A673 (cell line): ENCODE measurements around the gene GCNT1. TPM values are rescaled to one million over a fixed set of nuclear protein-coding genes. Genes with fewer than 3 reads are reported as not detected.

Experiments used
- BruUV-seq: library from RNA; stranded (reverse); fragments of 400-500 nt; replicated peaks from 2 replicates; lab custom pipeline; 2021; lab: Mats Ljungman, UMichigan
- CTCF ChIA-PET: fragments of 300-600 bp; sonication (Branson Sonifier 250); formaldehyde crosslinking; loops from one replicate; lab custom pipeline; 2022; ENCODE audit warnings: antibody characterized with exemption; lab: Charles Lee
- POLR2A ChIA-PET: fragments of 300-600 bp; sonication (Branson Sonifier 250); formaldehyde crosslinking; loops from one replicate; lab custom pipeline; 2022; ENCODE audit warnings: antibody characterized with exemption; ENCODE audit not compliant: low non-redundant PET; lab: Charles Lee
- DNase-seq: peaks from one replicate; pipeline ENCODE4 v3.0.0-alpha.2; 2015; ENCODE audit warnings: low spot score
- H3K27ac ChIP-seq: fragments of 200-600 bp; sonication (generic); 2 replicates; pipeline ENCODE4 v1.5.1; 2016; ENCODE audit warnings: mixed run types, low read depth, mild to moderate bottlenecking, mixed read lengths, antibody characterized with exemption, low read length; ENCODE audit not compliant: poor library complexity, severe bottlenecking
- H3K27me3 ChIP-seq: fragments of 200-600 bp; sonication (generic); replicated peaks from 2 replicates; pipeline ENCODE4 v1.6.1; 2017; ENCODE audit warnings: mixed run types, low read depth, mild to moderate bottlenecking, mixed read lengths, antibody characterized with exemption, low read length; ENCODE audit not compliant: insufficient read depth, poor library complexity
- H3K36me3 ChIP-seq: fragments of 200-600 bp; sonication (generic); 2 replicates; pipeline ENCODE4 v1.6.1; 2016; ENCODE audit warnings: mixed run types, mild to moderate bottlenecking, mixed read lengths, antibody characterized with exemption, low read length; ENCODE audit not compliant: insufficient read depth, poor library complexity, severe bottlenecking
- H3K4me1 ChIP-seq: fragments of 200-600 bp; sonication (generic); 2 replicates; pipeline ENCODE4 v1.6.1; 2017; ENCODE audit warnings: mixed run types, mild to moderate bottlenecking, mixed read lengths, antibody characterized with exemption, low read length; ENCODE audit not compliant: insufficient read depth, poor library complexity, severe bottlenecking
- H3K4me3 ChIP-seq: fragments of 200-600 bp; sonication (generic); 2 replicates; pipeline ENCODE4 v1.5.1; 2016; ENCODE audit warnings: low read depth, mixed run types, mild to moderate bottlenecking, mixed read lengths, low read length; ENCODE audit not compliant: poor library complexity, severe bottlenecking
- H3K9me3 ChIP-seq: fragments of 200-600 bp; sonication (generic); 2 replicates; pipeline ENCODE4 v1.6.1; 2016; ENCODE audit warnings: mixed run types, low read depth, mild to moderate bottlenecking, mixed read lengths, antibody characterized with exemption, low read length; ENCODE audit not compliant: poor library complexity, severe bottlenecking
- CTCF ChIP-seq: fragments of 300-800, 200-600 bp; sonication (generic); conservative IDR thresholded peaks from 2 replicates; pipeline ENCODE4 v1.5.1; 2017; ENCODE audit warnings: low read depth, mild to moderate bottlenecking, antibody characterized with exemption, low read length, moderate library complexity, mixed read lengths
- EZH2 ChIP-seq: fragments of 200-600 bp; sonication (generic); IDR thresholded peaks from 2 replicates; pipeline ENCODE4 v1.6.1; 2017; ENCODE audit warnings: borderline replicate concordance, low read depth, mild to moderate bottlenecking, mixed read lengths, antibody characterized with exemption, low read length; ENCODE audit not compliant: poor library complexity, severe bottlenecking
- intact Hi-C: fragments of 100-400 bp; cut with micrococcal nuclease; formaldehyde crosslinking; loops from one replicate; pipeline ENCODE4 v1.10.0; 2022; ENCODE audit not compliant: unreplicated experiment
- total RNA-seq: library from RNA; stranded (reverse); gene quantifications from 2 replicates; pipeline ENCODE4 v1.2.3, GENCODE V29; 2021

The GCNT1 gene
- total RNA-seq, 1 experiment from 2014 or later, result not detected

- CTCF ChIA-PET, result no interaction called here
- POLR2A ChIA-PET, result no interaction called here
Observed at GRCh38 chr9:76525196-76525595, 66.2 kb downstream of the GCNT1 start.

GRCh38 chr9:76526026-76526425, 67.0 kb downstream of the GCNT1 start:
- no peak for DNase-seq
- POLR2A ChIA-PET, result no interaction called here
- intact Hi-C loops, result no loop called here
- Histone ChIP-seq H3K36me3 (no peaks in the 10 kb centered on the region), H3K27ac (no peak overlapping the region), H3K4me1 (no peaks in the 10 kb centered on the region), H3K27me3 (no peaks in the 10 kb centered on the region), H3K4me3 (no peak overlapping the region), H3K9me3 (no peaks in the 10 kb centered on the region)
- TF ChIP-seq EZH2 (no peak), CTCF (no peak)
- CTCF ChIA-PET, result no interaction called here
- no TSS peak for BruUV-seq

More at GRCh38 chr9:76525196-76525595, 66.2 kb downstream of the GCNT1 start:
- TF ChIP-seq CTCF, result no peak
- TF ChIP-seq EZH2, result no peak
- Histone ChIP-seq H3K27ac (no peak overlapping the region), H3K4me3 (no peak overlapping the region), H3K36me3 (no peaks in the 10 kb centered on the region), H3K9me3 (no peaks in the 10 kb centered on the region), H3K27me3 (no peaks in the 10 kb centered on the region), H3K4me1 (no peaks in the 10 kb centered on the region)
- intact Hi-C loops, result no loop called here
- no TSS peak for BruUV-seq
- no peak for DNase-seq

DNA sequence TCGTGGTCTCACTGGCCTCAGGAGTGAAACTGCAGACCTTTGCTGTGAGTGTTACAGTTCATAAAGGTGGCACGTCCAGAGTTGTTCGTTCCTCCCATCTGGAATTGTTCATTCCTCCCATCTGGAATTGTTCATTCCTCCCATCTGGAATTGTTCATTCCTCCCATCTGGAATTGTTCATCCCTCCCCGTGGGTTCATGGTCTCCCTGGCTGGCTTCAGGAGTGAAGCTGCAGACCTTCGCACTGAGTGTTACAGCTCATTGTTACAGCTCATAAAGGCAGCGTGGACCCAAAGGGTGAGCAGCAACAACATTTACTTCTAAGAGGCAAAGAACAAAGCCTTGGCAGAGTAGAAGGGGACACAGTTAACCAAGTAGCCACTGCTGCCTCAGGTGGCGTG, 69.1 kb downstream of the GCNT1 start:
- Histone ChIP-seq H3K36me3 (no peaks in the 10 kb centered on the region), H3K4me1 (no peaks in the 10 kb centered on the region), H3K27me3 (no peaks in the 10 kb centered on the region), H3K27ac (no peak overlapping the region), H3K9me3 (no peaks in the 10 kb centered on the region), H3K4me3 (no peak overlapping the region)
- intact Hi-C loops, result no loop called here
- no TSS peak for BruUV-seq
- no peak for TF ChIP-seq CTCF
- no peak for TF ChIP-seq EZH2
- DNase-seq, result no peak
- ChIA-PET POLR2A (interaction anchor here (0.6 kb wide), 1 partner anchor 1549 kb away, joined by 3 read pairs; no protein-coding TSS in a partner anchor), CTCF (no interaction called here)
